SK-N-SH (cell line): ENCODE results near the gene ATP6V1B1.

Source experiments
- CHD2 ChIP-seq: fragments of 150-350 bp; IDR thresholded peaks from 2 replicates; pipeline ENCODE4 v1.6.1; 2018; ENCODE audit warnings: low read length; ENCODE audit not compliant: partially characterized antibody
- CTCF ChIP-seq: fragments of 200-600 bp; sonication (generic); IDR thresholded peaks from 2 replicates; pipeline ENCODE4 v1.6.1; 2017; ENCODE audit warnings: antibody characterized with exemption, mild to moderate bottlenecking, moderate library complexity
- ELF1 ChIP-seq: IDR thresholded peaks from 2 replicates; pipeline ENCODE4 v1.4.0; 2012
- FOXM1 ChIP-seq: IDR thresholded peaks from 2 replicates; pipeline ENCODE4 v1.4.0; 2012; ENCODE audit warnings: low read depth, mild to moderate bottlenecking
- IRF3 ChIP-seq: fragments of 150-350 bp; IDR thresholded peaks from 2 replicates; pipeline ENCODE4 v1.6.1; 2016; ENCODE audit warnings: mild to moderate bottlenecking, low read depth, low read length
- POLR2AphosphoS5 ChIP-seq: IDR thresholded peaks from 2 replicates; pipeline ENCODE4 v1.6.1; 2012; ENCODE audit warnings: low read depth, low read length
- RCOR1 ChIP-seq: fragments of 150-350 bp; IDR thresholded peaks from 2 replicates; pipeline ENCODE4 v1.6.1; 2017; ENCODE audit warnings: antibody characterized with exemption, low read length
- REST ChIP-seq: IDR thresholded peaks from 2 replicates; pipeline ENCODE4 v1.6.1; 2012; ENCODE audit warnings: mild to moderate bottlenecking, low read depth, low read length, moderate library complexity
- RFX5 ChIP-seq: IDR thresholded peaks from 2 replicates; pipeline ENCODE4 v1.6.1; 2012; ENCODE audit warnings: mild to moderate bottlenecking, improper control_type of control experiment, low read length
- RXRA ChIP-seq: IDR thresholded peaks from 2 replicates; pipeline ENCODE4 v1.4.0; 2012; ENCODE audit warnings: low read depth, mild to moderate bottlenecking, borderline replicate concordance
- TAF1 ChIP-seq: IDR thresholded peaks from 2 replicates; pipeline ENCODE4 v1.6.1; 2012; ENCODE audit warnings: low read depth, mild to moderate bottlenecking, low read length, moderate library complexity, borderline replicate concordance
- YY1 ChIP-seq: IDR thresholded peaks from 2 replicates; pipeline ENCODE4 v1.4.0; 2012; ENCODE audit warnings: low read depth, mild to moderate bottlenecking

- no peak for TF ChIP-seq POLR2AphosphoS5
- TF ChIP-seq YY1: no peak
- no peak for TF ChIP-seq REST
- TF ChIP-seq RFX5: no peak
- no peak for TF ChIP-seq CHD2
- no peak for TF ChIP-seq CTCF
- no peak for TF ChIP-seq RXRA
- no peak for TF ChIP-seq ELF1
- no peak for TF ChIP-seq FOXM1
- no peak for TF ChIP-seq TAF1
- no peak for TF ChIP-seq RCOR1
- no peak for TF ChIP-seq IRF3
Measured at GRCh38 chr2:71003396-71003795, 67.7 kb downstream of the ATP6V1B1 start.
